BLaER1 treated with 17β-estradiol and CSF1 and Interleukin-3, amounts not matched to agents 10 nM and 100 nM (cell line): ENCODE data around the gene ZNF541.

Experiments
- H3K27ac ChIP-seq, 11 experiments: shearing (Covaris generic); formaldehyde crosslinking; 2 replicates each; pipeline ENCODE4 v1.8.1; 2022
- H3K27me3 ChIP-seq, 11 experiments: shearing (Covaris generic); formaldehyde crosslinking; 2 replicates each; pipeline ENCODE4 v1.8.1; 2022
- H3K36me3 ChIP-seq, 11 experiments: shearing (Covaris generic); formaldehyde crosslinking; 2 replicates each; pipeline ENCODE4 v1.8.1; 2022
- H3K4me1 ChIP-seq, 10 experiments: shearing (Covaris generic); formaldehyde crosslinking; 2 replicates each; pipeline ENCODE4 v1.8.1; 2022
- H3K4me2 ChIP-seq, 11 experiments: shearing (Covaris generic); formaldehyde crosslinking; 2 replicates each; pipeline ENCODE4 v1.8.1; 2022
- H3K4me3 ChIP-seq, 10 experiments: shearing (Covaris generic); formaldehyde crosslinking; 2 replicates each; pipeline ENCODE4 v1.8.1; 2022
- H3K9ac ChIP-seq, 11 experiments: shearing (Covaris generic); formaldehyde crosslinking; 2 replicates each; pipeline ENCODE4 v1.8.1; 2022
- H3K9me3 ChIP-seq, 11 experiments: shearing (Covaris generic); formaldehyde crosslinking; replicated peaks in 1 of 11; 2 replicates each; pipeline ENCODE4 v1.8.1; 2022
- H4K20me1 ChIP-seq, 11 experiments: shearing (Covaris generic); formaldehyde crosslinking; 2 replicates each; pipeline ENCODE4 v1.8.1; 2022
- Cebpa-rat ChIP-seq, 11 experiments: shearing (Covaris generic); IDR thresholded peaks; 2 replicates each; pipeline ENCODE4 v1.8.1; 2022

ZNF541 gene

DNA sequence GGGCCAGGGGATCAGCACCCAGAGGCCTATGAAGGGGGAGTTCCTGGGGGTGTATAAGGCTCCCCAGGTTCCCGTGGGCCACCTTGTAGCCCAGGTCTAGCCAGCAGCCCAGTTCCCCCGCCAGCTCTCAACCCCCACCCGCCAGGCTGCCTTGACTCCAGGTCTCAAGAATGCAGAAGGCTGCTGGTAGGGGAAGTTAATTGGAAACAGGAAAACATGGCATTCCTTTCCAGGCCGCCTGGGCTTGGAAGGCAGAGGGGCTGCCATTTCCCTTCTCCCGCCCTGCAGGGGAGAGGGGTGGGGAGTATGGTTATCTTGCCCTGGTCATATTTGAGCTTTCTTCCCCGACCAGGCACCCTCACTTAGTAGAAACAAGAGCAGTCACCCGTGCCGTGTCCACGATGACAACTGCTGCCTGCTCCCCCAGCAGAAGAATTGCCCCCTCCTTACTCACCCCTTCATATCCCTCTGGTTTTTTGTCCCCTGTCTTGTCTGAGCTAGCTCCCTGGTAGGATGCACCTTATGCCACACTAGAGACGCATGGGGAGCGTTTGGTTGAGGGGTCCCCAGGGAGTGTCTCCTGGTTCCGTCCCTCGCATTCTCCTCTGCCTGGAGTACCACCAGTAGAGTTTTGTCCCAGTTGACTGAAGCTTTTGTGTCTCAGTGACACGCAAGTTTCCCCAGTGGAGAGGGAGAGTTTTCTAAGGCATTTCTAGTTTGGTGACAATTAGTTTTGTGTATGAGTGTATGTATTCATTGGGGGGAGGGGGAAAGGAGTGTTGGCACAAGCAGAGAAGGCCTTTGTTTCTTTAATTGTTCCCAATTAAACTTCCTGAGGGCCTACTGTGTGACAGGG is 40.4 kb upstream of the ZNF541 start:
- H3K4me1 ChIP-seq, result peaks cover 41 to 63% (median 55%) of the 10 kb centered on the region in 10 experiments
- H3K4me2 ChIP-seq, result peak overlapping the region; percentile 50 to 76 (median 65)
- H3K4me3 ChIP-seq, result no peak overlapping the region
- peaks cover 82 to 87% (median 86%) of the 10 kb centered on the region in 11 experiments for H4K20me1 ChIP-seq
- no peak for TF ChIP-seq Cebpa-rat (IDR thresholded peaks at IDR 0.05)
- no peaks in the 10 kb centered on the region for H3K9me3 ChIP-seq
- peak overlapping the region in 9 of 11 experiments; percentile 16 to 54 (median 26); a peak in 10 of 22 replicates for H3K9ac ChIP-seq
- peaks cover 0 to 33% (median 10%) of the 10 kb centered on the region in 11 experiments; a peak in 13 of 22 replicates for H3K36me3 ChIP-seq
- peak overlapping the region in 5 of 11 experiments; percentile 3 to 18 (median 12); a peak in 5 of 22 replicates for H3K27ac ChIP-seq
- H3K27me3 ChIP-seq, result no peaks in the 10 kb centered on the region

GRCh38 chr19:47610902-47611301 is 38.0 kb upstream of the ZNF541 start:
- Histone ChIP-seq H3K36me3 (peaks cover 0 to 25% (median 8%) of the 10 kb centered on the region in 11 experiments; a peak in 13 of 22 replicates), H3K4me2 (peak overlapping the region; percentile 91 to 99 (median 98)), H4K20me1 (peaks cover 57 to 63% (median 61%) of the 10 kb centered on the region in 11 experiments), H3K9me3 (no peaks in the 10 kb centered on the region), H3K4me1 (peaks cover 44 to 62% (median 54%) of the 10 kb centered on the region in 10 experiments), H3K9ac (peak overlapping the region; percentile 91 to 99 (median 97); a peak in 19 of 22 replicates), H3K27ac (peak overlapping the region in 2 of 11 experiments; percentile 96 to 98; a peak in 4 of 22 replicates), H3K4me3 (peak overlapping the region in 9 of 10 experiments; percentile 81 to 99 (median 97); a peak in 11 of 20 replicates), H3K27me3 (no peaks in the 10 kb centered on the region)
- no peak for TF ChIP-seq Cebpa-rat (IDR thresholded peaks at IDR 0.05)

DNA sequence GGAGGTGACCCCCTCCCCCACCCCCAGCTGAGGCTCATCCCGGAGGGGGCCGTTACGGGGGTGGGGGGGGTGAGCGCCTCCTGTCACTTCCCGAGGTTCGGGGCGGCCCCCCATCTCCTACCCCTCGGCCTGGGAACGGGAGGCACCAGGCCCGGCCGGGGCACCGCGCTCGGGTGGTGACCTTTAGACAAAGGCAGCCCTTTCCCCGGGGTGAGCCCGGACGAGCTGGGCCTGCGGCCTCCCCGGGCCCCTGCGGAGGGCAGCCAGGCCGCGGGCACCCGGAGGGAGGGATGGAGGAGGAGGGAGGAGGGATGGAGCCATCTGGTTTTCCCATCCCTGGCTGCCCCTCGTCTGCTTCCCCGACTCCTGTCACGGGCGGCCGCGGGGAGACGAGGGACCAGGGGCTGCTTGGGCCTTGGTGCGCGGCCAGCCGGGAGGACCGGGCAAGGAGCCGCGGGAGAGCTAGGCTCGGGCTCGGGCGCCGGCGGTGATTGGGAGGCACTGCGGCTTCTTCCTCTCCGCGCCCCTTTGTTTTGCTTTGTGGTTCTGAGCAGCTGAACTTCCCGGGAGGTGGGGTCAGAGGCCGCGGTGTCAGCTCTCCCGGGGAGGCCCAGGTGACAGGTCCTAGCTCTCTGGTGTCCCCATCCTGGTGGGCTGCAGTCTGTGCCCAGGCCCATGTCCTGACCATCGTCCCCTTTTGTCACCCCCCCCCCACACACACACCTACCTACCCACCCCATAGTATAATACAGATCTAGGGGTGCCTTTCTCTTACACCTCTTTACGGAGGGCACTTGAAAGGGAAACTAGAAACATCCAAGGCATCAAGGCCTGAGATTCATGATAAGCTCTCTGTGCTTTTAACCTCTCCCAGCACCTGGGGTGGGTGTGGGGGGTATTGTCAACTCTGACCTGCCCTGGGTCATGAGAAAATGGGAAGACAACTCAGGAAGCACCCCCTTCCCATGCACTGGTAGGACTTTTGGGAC is 37.3 kb upstream of the ZNF541 start:
- H3K27me3 ChIP-seq, result no peaks in the 10 kb centered on the region
- H3K27ac ChIP-seq, result peak overlapping the region; percentile 91 to 99 (median 96)
- H3K9me3 ChIP-seq, result no peaks in the 10 kb centered on the region
- peaks cover 50 to 56% (median 54%) of the 10 kb centered on the region in 11 experiments for H4K20me1 ChIP-seq
- H3K9ac ChIP-seq, result peak overlapping the region; percentile 91 to 99 (median 97)
- H3K4me2 ChIP-seq, result peak overlapping the region; percentile 91 to 99 (median 98)
- peak overlapping the region; percentile 81 to 99 (median 96) for H3K4me3 ChIP-seq
- TF ChIP-seq Cebpa-rat (IDR thresholded peaks at IDR 0.05), result no peak
- peaks cover 0 to 21% (median 8%) of the 10 kb centered on the region in 11 experiments; a peak in 13 of 22 replicates for H3K36me3 ChIP-seq
- H3K4me1 ChIP-seq, result peaks cover 37 to 55% (median 47%) of the 10 kb centered on the region in 10 experiments

DNA sequence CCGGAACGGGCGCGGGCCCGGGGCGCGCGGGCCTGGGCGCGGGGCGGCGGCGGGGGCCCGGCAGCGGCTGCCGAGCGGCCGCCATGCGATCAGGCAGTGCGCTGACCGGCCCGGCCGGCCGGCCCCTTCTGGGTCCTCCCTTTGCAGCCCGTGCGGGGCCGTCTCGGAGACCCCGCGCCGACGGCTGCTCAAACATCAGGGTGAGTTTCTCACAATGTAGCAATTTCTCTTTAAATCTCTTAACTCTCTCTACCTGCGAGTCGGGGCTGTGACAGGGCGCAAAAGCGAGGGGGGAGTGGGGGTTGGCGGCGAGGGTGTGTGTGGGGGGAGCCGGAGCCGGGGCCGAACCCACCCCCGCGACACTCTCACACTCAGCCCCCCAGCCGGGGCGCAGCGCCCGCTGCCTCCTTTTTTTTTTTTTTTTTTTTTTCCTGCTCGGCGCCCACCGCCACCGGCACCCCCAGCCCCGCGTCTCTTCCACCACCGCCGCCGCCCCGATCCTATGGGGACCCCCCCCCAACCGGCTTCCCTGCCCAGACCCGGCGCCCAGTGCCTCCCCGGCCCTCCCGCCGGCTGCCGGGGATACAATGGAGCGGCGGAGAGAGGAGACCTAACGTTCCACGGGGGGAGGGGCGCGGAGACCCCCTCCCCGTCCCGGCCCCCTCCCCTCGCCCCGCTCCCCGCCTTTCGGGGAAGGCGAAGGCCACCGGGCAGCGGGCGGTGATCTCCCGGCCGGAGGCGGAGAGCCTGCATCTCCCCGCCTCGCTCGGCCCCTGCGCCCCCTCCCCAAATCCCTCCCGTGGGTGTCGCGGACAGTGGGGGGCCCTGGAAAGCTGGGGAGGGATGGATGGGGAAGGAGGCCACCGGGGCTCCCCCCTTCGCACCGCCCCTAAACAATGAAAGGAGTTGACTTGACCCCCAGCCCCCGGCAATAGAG is 36.3 kb upstream of the ZNF541 start, which contains the start of gene BICRA:
Gene BICRA, plus strand, starts transcription at position 166 of the 937 bp plus-strand sequence. CDS start 64,441 bp downstream, outside the sequence.
- peaks cover 41 to 46% (median 44%) of the 10 kb centered on the region in 11 experiments for H4K20me1 ChIP-seq
- H3K9ac ChIP-seq, result peak within 1 kb of the TSS; percentile 91 to 99 (median 97)
- peaks cover 35 to 52% (median 44%) of the 10 kb centered on the region in 10 experiments for H3K4me1 ChIP-seq
- peak within 1 kb of the TSS; percentile 91 to 99 (median 96) for H3K27ac ChIP-seq
- H3K9me3 ChIP-seq, result no peaks in the 10 kb centered on the region
- H3K4me3 ChIP-seq, result peak within 1 kb of the TSS; percentile 81 to 99 (median 96)
- peaks cover 0 to 14% (median 4%) of the 10 kb centered on the region in 11 experiments; a peak in 10 of 22 replicates for H3K36me3 ChIP-seq
- H3K4me2 ChIP-seq, result peak within 1 kb of the TSS; percentile 93 to 99 (median 98)
- H3K27me3 ChIP-seq, result no peaks in the 10 kb centered on the region
- TF ChIP-seq Cebpa-rat (IDR thresholded peaks at IDR 0.05), result no peak

- Histone ChIP-seq H3K4me3 (peak overlapping the region; percentile 81 to 99 (median 96)), H3K9ac (peak overlapping the region; percentile 91 to 99 (median 97)), H3K27me3 (no peaks in the 10 kb centered on the region), H3K36me3 (peaks cover 0 to 13% (median 4%) of the 10 kb centered on the region in 11 experiments; a peak in 7 of 22 replicates), H3K4me1 (peaks cover 29 to 51% (median 39%) of the 10 kb centered on the region in 10 experiments), H4K20me1 (peaks cover 31 to 36% (median 35%) of the 10 kb centered on the region in 11 experiments), H3K9me3 (no peaks in the 10 kb centered on the region), H3K27ac (peak overlapping the region; percentile 91 to 99 (median 96)), H3K4me2 (peak overlapping the region; percentile 68 to 99 (median 88))
- TF ChIP-seq Cebpa-rat (IDR thresholded peaks at IDR 0.05), result no peak
Measured at GRCh38 chr19:47608074-47608918, 35.3 kb upstream of the ZNF541 start.

- H3K9ac ChIP-seq, result peak overlapping the region; percentile 91 to 99 (median 97)
- no peaks in the 10 kb centered on the region for H3K9me3 ChIP-seq
- no peaks in the 10 kb centered on the region for H3K27me3 ChIP-seq
- TF ChIP-seq Cebpa-rat (IDR thresholded peaks at IDR 0.05), result no peak
- H3K4me2 ChIP-seq, result peak overlapping the region; percentile 68 to 98 (median 87)
- H3K27ac ChIP-seq, result peak overlapping the region; percentile 91 to 99 (median 96)
- peaks cover 24 to 30% (median 28%) of the 10 kb centered on the region in 11 experiments for H4K20me1 ChIP-seq
- H3K36me3 ChIP-seq, result peaks cover 0 to 13% (median 4%) of the 10 kb centered on the region in 11 experiments; a peak in 7 of 22 replicates
- H3K4me1 ChIP-seq, result peaks cover 22 to 44% (median 32%) of the 10 kb centered on the region in 10 experiments
- peak overlapping the region; percentile 81 to 99 (median 96) for H3K4me3 ChIP-seq
Measured at GRCh38 chr19:47607564-47608073, 34.7 kb upstream of the ZNF541 start.
